HG03571 (cell line): ENCODE results near the gene CX3CL1.
A peak's percentile ranks its signal among the peaks of the same experiment; 100 is the strongest.
"Not testable (repeated sequence)": the region's sequence is repeated elsewhere in the genome, so short reads cannot be mapped to it uniquely, and the experiment has no call there.

Experiments
- ATAC-seq: cut with Tn5 transposase; IDR thresholded peaks from one replicate; pipeline ENCODE4 v1.9.1; 2021; ENCODE audit not compliant: unreplicated experiment

The CX3CL1 gene

DNA sequence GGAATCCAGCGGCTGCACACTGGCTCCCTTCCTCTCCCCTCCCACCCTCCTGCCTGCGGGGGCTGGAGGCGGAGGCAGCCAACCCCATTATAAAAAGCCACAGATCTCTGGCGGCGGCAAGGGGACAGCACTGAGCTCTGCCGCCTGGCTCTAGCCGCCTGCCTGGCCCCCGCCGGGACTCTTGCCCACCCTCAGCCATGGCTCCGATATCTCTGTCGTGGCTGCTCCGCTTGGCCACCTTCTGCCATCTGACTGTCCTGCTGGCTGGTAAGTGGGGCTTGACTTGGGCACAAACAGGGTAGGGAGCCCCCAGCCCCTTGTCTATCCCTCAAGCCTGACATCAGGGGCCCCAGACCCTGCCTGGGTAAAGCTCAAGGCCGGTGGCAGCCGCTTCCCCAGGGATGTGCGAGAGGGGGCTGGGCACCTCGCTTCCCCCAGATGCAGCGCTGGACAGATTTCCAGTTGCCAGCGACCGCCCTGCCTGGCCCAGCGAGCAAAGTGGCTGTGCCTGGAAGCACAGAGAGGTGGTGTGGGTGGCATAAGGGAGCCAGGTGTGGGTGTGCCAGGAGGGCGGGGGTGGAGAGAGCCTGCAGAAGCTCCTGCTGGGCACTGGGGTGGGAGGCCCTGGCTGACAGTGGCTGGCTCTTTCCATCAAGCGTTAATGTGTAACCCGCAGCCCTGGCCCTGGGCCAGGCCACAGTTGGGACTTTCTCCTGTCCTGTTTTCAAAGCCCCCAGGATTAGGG is at the start of gene CX3CL1:
TSS of gene CX3CL1 (plus strand) at position 119 of the 745 bp plus-strand sequence. CDS start at position 198, 79 bp downstream.
- ATAC-seq = no peak

DNA sequence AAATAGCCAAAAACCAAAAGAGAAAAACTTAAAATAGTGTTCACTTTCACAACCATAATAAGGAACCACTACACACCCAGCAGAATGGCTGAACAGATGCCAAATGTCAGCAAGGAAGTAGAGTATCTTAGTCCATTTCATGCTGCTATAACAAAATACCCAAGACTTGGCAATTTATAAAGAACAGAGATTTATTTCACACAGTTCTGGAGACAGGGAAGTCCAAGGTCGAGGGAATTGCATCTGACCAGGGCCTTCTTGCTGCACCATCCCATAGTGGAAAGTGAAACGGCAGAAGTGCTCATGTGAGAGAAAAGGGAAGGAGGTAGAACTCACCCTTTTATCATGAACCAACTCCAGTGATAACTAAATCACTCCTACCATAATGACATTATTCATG is 47.5 kb upstream of the CX3CL1 start:
- no peak for ATAC-seq

DNA sequence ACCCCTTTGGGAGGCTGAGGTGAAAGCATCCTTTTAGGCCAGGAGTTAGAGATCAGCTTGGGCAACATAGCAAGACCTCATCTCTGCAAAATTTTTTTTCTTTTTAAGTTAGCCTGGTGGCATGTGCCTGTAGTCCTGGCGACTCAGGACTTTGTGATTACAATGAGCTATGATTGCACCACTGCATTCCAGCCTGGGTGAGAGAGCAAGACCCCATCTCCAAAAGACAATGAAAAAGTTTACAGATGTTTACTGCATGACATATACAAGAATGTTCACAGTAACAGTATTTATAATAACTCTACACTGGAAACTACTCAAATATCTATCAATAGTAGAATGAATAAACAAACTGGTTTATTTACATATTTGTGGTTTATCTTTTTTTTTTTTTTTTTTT is 46.8 kb upstream of the CX3CL1 start:
- no peak for ATAC-seq

DNA sequence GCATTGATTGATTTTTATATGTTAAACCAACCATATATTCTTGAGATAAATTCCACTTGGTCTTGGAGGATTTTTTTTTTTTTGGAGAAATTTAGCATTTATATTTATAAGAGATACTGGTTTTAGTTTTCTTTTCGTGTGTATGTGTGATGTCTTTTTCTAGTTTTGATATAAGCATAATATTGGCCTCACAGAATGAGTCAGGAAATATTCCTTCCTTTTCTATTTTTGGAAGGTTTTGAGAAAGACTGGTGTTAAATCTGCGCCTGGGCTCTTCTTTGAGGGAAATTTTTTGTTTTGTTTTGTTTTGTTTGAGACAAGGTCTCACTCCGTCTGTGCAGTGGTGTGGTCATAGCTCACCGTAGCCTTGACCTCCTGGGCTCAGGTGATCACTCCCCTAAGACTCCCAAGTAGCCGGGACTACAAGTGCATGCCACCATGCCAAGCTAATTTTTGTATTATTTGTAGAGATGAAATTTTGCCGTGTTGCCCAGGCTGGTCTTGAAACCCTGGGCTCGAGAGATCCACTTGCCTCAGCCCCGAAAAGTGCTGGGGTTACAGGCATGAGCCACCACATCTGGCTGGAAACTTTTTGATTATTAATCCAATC is 42.5 kb upstream of the CX3CL1 start:
- no peak for ATAC-seq

DNA sequence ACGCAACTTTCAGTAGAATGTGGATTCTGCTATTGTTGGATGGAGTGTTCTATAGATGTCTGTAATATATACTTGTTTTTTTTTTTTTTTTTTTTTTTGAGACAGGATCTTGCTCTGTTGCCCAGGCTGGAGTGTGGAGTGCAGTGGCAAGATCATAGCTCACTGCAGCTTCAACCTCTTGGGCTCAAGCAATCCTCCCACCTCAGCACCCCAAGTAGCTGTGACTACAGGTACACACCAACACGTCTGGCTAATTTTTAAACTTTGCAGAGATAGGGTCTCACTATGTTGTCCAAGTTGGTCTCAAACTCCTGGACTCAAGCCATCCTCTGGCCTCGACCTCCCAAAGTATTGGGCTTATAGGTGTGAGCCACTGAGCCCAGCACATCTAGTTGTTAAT is 40.9 kb upstream of the CX3CL1 start:
- ATAC-seq = no peak

DNA sequence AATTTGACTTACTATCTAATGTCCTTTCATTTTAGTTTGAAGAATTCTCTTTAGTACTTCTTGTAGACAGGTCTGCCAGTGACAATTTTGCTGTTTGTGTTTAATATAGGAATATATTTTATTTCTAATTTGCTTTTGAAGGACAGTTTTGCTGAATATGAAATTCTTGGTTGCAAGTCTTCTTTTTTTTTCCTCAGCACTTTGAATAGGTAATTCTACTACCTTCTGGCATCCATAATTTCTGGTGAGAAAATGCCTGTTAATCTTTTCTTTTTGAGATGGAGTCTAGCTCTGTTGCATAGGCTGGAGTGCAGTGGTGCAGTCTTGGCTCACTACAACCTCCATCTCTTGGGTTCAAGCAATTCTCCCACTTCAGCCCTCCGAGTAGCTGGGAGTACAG is 38.9 kb upstream of the CX3CL1 start:
- no peak for ATAC-seq

DNA sequence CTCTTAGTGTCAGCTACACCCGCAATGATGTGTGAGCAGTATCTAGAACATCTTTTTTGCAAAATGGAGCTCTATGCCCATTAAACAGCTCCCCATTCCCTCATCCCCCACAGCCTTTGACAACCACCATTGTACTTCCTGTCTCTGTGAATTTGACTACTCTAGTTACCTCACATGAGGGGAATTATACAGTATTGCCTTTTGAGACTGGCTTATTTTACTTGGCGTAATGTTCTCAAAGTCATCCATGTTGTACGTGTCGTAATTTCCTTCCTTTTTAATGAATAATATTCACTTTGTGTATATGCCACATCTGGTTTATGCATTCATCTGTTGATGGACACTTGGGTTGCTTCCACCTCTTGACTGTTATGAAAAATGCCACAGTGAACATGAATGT is 36.9 kb upstream of the CX3CL1 start:
- ATAC-seq = no peak

DNA sequence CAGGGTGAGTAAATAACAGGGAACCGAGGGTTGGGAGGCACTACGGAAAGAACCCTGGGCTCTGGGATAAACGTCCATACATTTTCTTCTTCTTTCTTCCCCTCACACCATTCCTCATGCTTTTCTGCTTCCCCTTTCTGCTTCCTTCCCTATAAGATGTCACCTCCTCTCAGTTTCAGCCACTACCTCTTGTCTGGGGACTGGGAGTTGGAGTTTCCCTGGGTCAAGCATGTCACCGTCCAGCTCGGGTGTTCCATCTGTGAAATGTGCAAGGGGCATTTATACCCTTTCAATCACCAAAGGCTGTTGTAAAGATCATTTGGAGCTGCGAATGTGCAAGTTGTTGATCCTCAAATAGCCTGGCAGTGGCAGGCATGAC is 31.2 kb upstream of the CX3CL1 start:
- no peak for ATAC-seq

DNA sequence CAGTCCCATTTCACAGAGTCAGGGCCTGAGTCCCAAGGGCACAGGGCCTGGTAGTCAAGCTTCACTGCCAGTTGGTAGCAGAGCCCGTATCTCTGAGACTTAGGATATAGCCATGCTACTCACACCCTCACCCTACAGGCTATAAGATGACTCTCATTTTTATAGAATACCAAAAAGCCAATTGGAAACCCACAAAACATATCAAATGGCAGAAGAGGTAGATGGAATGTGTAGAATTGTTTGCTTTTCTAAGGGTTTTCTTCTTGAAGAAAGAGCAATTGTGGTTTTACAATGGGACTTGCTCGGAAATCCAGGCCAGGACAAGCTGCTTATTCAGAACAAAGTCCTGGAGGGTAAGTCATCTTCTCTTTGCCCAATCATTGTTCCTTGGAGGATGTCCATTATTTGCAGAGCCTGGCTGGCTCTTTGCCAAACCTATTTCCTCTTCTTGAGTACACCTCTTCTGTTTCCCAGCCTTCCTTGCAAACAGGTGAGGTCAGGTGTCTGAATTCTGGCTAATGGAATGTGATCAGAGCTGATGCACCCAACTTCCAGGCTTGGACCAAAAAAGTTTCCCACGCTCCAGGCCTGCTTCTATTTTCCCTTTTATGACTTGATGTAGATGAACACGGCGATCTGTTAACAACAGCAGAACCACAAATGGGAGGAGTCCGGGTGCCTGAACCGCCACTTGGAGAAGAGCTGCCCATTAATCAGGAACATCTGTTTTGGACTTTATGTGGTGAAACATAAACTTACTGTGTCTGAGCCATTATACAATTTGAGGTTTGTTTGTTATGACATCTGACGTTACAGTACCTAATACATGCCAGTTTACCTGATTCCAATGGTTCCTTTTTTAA is 30.6 kb upstream of the CX3CL1 start:
- no peak for ATAC-seq

DNA sequence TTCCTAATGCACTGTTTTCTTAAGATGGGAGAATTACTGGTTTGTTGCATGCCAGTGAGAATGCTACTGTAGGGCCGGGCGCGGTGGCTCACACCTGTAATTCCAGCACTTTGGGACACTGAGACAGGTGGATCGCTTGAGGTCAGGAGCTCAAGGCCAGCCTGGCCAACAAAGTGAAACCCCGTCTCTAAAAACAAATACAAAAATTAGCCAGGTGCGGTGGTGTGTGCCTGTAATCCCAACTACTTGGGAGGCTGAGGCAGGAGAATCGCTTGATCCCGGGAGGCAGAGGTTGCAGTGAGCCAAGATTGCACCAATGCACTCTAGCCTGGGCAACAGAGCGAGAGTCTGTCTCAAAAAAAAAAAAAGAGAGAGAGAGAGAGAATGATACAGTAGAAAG is 29.7 kb upstream of the CX3CL1 start:
- not testable (repeated sequence) for ATAC-seq

DNA sequence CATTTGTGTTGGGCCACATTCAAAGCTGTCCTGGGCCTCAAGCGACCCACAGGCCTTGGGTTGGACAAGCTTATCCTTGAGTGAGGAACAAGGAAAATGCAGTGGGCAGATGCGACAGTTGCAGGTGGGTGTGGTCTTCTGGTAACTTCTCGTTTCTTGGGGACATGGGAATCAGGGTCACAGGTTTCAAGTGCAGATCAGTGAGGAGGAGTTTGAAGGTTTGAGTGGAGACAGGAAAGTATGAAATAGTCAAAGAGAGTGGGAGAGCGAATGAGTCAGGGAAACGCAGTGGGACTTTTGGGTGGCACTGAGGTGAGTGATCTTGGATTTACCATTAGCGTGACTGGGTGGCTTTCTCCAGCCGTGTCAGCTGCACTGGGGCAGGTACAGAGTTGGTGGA is 29.1 kb upstream of the CX3CL1 start:
- no peak for ATAC-seq

DNA sequence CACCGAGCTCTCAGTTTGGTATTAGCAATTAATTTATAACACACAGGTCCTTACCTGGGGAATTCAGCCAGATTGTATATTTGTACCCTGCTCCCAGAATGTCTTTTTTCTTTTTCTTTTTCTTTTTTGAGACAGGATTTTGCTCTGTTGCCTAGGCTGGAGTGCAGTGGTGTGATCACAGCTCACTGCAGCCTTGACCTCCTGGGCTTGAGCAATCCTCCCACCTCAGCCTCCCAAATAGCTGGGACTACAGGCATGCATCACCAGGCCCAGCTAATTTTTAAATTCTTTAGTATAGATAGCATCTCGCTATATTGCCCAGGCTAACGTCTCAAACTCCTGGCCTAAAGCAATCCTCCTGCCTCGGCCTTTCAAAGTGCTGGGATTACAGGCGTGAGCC is 28.2 kb upstream of the CX3CL1 start:
- not testable (repeated sequence) for ATAC-seq

DNA sequence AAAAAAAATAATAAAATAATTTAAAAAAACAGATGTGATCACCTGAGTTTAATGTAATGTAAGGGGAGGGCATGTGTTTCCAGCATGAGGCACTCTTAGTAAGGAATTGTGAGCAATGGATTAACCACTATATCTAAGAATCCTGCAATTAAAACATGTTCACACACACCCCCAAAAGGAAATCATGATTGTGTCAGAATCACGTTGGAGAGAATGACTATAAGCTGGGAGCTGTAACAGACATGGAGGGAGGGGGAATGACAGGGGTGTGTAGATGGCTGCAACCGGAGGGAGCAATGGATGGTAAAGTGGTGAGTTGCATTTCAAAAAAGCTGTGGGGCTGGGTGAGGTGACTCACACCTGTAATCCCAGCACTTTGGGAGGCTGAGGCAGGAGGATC is 27.3 kb upstream of the CX3CL1 start:
- ATAC-seq = no peak

DNA sequence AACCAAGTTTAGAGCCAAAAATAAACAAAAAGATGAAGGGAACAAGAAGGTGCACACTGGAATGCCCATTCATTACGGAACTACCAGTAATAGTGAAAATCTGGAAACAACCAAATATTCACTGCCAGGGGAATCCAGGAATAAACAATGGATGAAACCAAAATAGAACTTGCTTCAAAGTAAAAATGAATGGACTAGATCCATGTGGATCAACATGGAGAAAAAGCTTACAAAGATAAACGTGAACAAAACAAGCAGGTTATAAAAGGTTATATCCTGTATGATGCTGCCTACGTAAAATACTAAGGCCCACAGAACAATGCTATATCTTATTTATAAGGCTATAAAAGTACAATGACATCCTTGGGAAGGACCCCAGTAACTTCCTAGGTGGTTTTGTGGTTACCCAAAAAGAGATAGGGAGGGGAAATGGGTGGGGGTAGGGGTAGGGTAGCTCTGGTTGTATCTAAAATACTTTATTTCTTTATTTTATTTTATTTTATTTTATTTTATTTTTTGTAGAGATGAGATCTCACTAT is 26.6 kb upstream of the CX3CL1 start:
- no peak for ATAC-seq

DNA sequence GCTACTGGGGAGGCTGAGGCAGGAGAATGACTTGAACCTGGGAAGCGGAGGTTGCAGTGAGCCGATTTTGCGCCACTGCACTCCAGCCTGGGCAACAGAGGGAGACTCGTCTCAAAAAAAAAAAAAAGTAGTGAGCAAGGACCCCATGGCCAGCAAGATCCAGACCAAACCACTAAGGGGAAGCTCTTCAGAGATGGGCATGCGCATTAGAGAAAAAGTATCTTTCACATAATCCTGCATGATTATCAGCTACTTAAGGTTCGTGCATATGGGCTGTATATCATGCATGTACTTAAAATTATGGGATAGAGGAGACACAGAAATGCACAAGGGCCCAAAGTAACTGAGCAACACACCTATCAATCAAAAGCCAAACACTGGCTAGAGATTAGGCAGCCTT is 24.4 kb upstream of the CX3CL1 start:
- no peak for ATAC-seq

DNA sequence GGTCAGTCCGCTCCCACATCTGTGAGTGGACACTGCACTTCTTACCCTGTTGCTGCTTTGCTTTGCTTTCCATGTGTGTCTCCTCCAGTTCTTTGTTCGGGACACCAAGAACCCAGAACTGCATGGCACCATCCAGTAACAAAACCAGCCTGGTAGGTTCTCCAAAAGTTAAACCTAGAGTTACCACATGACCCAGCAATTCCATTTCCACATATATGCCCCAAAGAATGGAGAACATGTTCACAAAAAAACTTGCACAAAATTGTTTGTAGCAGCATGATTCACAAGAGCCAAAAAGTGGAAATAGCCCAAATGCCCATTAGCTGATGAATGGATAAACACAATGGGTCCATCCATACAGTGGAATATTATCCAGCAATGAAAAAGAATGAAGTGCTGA is 24.0 kb upstream of the CX3CL1 start:
- ATAC-seq = no peak

DNA sequence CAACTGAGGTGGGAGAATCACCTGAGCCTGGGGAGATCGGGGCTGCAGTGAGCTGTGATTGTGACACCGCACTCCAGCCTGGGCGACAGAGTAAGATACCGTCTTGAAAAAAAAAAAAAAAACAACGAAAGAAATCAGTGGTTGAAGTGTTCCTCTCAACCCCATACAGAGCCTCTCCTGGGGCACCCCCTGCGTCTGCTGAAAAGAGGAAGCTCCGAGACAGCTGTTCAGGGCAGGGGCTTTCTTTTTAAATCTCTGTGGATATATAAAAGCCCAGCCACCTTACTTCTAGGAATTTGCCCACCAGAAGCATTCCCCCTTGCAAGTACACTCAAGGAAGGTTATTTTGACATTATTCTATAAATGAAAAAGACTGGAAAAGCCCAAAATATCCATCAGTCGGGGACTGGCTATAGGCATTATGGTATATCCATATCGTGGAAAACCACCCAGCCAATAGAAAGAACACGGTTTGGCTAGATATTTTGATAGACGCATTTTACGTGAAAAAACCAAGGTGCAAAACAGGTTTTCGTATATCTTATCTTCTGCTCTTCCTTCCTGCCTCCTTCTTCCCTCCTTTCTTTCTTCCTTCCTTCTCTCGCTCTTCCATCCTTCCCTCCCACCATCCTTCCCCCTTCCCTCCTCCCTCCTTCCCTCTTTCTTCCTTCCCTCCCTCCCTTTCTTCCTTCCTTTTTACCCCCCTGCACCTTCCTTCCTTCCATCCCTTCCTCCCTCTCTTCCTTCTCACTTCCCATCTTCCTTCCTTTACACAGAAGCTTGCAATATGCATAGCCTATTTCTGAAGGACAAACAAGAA is 22.9 kb upstream of the CX3CL1 start:
- ATAC-seq = peak; percentile 79

DNA sequence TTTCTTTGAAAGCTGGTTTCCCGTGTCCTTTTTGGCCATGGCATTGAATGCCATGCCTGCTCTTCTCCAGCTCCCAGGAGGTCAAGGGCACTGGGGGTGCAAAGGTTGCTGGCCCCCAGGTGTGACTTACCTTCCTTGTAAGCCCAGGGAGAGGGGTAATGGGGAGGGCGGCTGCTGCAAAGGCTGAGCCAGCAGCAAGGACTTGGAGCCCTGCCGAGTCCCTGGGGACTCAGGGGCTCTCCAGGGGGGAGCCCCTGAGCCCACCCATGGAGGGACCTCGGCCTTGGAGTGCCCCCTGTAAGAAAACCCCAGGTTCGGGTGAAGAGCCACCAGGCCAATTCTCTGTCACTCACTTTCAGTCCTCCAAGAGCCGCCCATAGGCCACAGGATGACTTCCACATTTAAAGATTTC is 19.6 kb upstream of the CX3CL1 start:
- no peak for ATAC-seq

DNA sequence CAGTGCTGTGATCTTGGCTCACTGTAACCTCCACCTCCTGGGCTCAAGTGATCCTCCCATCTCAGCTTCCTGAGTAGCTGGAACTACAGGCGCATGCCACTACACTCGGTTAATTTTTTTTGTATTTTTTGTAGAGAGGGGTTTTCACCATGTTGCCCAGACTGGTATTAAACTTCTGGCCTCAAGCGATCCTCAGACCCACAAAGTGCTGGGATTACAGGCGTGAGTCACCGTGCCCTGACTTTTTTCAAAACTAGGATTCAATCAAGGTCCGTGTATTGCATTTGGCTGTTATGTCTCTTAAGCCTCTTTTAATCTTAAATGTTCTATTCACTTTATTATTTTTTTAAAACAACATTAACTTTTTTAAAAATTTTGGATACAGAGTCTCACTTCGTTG is 18.0 kb upstream of the CX3CL1 start:
- no peak for ATAC-seq

DNA sequence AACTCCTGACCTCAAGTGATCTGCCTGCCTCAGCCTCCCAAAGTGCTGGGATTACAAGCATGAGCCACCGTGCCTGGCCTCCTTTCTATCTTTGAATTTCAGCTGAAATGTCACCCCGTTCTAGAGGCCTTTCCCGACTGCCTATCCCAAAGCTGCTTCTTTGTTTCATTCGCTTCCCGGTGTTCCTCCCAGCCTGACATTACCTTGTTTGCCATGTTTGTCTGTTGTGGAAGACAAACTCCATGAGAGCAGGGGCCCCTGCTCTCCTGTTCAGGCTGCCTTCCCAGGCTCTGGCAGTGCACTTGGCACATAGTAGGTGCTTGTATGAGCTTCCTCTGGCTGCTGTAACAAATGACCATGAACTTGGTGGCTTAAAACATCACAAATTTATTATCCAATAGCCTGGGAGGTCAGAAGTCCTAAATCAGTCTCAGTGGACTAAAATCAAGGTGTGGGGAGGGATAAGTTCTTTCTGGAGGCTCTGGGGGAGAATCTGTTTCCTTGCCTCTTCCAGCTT is 16.3 kb upstream of the CX3CL1 start:
- no peak for ATAC-seq

DNA sequence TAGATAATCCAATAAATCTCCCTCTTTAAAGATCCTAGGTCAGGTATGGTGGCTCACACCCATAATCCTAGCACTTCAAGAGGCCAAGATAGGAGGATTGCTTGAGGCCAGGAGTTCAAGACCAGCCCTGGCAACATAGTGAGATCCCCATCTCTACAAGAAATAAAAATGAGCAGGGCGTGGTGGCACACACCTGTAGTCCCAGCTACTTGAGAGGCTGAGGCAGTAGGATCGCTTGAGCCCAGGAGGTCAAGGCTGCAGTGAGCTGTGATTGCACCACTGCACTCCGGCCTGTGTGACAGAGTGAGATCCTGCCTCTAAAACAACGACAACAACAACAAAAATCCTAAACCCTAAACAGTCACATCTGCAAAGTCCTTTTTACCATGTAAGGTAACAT is 15.7 kb upstream of the CX3CL1 start:
- ATAC-seq = no peak
